ENCODE measurements around the gene MOB3B.

Gene MOB3B

GRCh38 chr9:27362447-27363210, 167.0 kb downstream of the MOB3B start:
- no peak for DNase-seq (ENCODE audit: low read depth)

DNA sequence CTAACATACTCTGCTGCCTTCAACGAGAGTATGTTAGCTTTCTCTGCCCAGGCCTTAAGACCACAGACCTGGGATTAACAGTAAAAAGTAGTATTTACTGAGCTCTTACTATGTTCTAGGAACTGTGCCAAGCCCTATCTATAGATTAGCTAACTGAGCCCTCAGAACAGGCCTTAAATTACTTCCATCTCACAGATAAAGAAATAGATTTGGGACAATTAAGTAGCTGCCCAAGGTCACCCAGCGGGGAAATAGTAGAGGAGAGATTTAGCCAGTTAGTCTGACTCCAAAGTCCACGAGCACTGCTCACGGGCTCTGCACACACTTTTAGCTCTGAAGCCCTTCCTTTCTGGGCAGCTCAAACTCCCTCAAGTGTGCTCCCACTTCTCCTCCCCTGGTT, 168.1 kb downstream of the MOB3B start:
- DNase-seq (ENCODE audit: low read depth), result no peak

- no peak for DNase-seq (ENCODE audit: low read depth)
Observed at GRCh38 chr9:27359763-27360162, 169.9 kb downstream of the MOB3B start.

- DNase-seq (ENCODE audit: low read depth), result no peak
Observed at GRCh38 chr9:27358007-27358406, 171.6 kb downstream of the MOB3B start.

DNA sequence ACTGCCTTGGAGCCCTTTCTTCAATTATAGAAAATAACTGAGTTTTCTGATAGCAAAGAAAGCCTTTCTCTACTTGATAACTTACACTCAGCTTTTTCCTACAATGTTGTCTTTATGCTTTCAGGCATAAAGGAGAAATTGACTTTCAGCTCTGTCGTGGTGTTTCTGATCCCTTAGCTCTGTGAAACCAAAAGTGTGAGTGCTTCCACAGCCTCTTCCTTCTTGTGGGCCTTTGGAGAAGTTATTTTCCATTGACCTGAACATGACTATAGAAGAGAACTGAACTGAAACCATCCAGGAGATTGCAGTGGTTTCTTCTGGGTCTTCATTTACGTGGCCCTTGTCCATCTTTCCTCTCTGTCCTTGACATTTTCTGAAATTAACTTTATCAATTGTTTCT, 173.2 kb downstream of the MOB3B start:
- DNase-seq (ENCODE audit: low read depth), result no peak

DNA sequence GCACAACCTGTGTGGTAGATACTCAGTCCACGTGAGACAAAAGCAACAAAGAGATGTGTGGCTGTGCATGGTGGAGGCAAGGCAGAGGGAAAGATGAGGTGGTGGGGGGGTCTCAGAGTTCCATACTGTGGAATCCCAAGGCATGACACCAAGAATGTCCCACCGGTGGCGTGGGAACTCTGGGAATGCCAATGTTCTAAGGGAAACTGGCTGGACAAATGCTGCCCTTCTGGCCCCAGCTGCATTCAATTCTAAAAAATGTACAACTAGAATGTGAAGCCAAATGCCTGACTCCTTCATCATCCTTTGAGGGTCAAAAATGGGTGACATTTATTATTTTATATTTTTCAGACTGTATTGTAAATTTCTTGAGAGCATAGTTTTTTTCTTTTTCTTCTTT, 174.4 kb downstream of the MOB3B start:
- no peak for DNase-seq (ENCODE audit: low read depth)

GRCh38 chr9:27353474-27354229, 176.0 kb downstream of the MOB3B start:
- peak; percentile 10 for DNase-seq (ENCODE audit: low read depth)

DNA sequence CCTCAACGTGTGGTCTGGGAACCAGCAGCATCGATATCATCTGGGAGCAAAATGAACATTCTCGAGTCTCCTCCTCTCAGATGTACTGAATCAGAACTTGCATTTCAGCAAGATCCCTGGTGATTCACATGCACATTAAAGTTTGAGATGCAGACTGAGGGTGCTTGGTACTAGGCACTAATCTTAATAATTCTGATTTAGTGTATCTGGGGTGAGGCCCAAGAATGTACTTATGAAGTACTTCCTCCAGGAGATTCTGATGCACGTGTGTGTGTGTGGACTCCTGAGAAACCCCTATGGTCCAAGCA, 176.5 kb downstream of the MOB3B start:
- no peak for DNase-seq (ENCODE audit: low read depth)

DNA sequence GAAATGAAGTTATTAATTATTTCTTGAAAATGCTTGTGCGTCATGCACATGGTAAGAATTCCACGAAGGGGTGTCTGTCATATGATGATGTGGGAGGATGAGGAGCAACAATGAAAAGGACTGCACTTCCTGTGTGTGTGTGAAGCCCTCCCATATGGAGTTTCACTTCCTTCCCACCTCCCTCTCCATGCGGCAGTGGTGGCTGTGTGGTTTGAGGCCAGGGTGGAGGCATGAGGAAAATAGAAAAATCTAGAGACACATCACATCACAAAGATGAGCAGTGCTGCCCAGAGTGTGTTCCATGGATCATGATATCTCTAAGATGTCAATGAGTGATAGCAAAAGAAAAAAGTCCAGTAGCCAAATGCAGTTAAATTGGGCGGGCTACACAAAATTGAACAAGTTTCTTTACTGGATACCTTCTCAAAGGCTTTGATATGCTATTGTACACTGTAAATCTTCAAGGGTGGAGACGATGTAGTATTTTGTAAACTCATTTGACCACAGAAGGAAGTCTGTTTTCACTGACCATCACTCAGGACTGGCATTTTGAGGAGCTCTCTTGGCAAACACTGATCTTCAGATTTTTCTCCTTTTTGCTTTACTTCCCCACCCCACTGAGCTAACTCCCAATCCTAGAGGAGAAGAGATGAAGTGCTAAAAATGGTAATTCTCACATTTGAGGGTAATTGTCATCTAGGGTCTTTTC, 177.0 kb downstream of the MOB3B start:
- no peak for DNase-seq (ENCODE audit: low read depth)

GRCh38 chr9:27351438-27351837, 178.2 kb downstream of the MOB3B start:
- no peak for DNase-seq (ENCODE audit: low read depth)

- no peak for DNase-seq (ENCODE audit: low read depth)
Observed at GRCh38 chr9:27350382-27350976, 179.1 kb downstream of the MOB3B start.

DNA sequence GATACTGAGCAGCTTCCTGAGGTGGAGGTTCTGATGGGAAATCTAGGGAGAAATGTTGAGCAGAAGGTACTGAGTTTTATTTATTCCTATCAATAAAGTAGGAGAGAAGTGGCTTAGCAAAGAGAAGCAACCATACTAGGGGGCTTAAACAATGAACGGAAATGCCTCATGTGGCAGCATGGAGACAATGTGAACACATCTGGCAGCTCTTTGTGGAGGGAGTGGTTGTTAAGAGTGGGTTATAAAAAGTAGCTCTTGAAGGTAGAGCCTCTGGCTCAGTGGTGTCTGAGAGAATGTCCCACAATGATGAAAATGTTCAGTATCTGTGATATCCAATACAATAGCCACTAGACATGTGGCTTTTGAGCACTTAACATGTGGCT, 179.9 kb downstream of the MOB3B start:
- no peak for DNase-seq (ENCODE audit: low read depth)

GRCh38 chr9:27348785-27349697, 180.6 kb downstream of the MOB3B start:
- no peak for DNase-seq (ENCODE audit: low read depth)

DNA sequence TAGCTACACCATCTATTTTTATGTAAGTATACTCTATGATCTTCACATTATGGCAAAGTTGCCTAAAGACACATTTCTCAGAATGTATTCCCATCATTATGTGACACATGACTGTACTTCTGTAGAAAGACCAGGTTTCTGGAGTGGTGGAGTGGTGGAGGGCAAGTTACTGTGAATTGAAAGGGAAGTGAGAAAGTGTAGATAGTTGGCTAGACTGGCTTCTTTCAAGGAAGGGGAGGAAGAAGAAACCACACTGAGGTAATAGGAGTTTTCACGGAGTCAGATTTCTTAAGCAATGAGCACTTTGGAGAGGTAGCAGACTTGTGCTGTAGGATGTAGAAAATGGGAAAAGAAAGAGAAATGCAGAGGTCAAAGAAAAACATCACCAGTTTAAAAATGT, 181.7 kb downstream of the MOB3B start:
- DNase-seq (ENCODE audit: low read depth), result no peak

DNA sequence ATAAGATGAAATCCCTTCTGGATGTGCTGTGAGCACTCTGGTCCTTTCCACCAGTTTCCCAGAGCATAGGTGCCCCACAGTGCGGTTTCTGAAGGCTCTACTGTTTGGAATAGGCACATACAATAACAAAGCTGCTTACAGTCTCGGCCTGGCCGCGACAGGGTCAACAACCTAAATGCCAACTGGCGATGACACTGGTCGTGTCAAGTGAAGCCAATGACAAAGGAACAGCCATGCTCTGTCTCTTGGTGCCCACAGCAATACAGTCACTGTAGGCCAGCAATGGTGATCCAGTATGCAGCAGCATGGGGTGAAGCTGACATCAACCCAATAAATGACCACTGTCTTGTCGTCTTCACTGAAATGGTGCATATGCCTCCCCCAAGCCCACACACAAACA, 184.8 kb downstream of the MOB3B start:
- DNase-seq (ENCODE audit: low read depth), result no peak

GRCh38 chr9:27341545-27342294, 187.9 kb downstream of the MOB3B start:
- no peak for DNase-seq (ENCODE audit: low read depth)

DNA sequence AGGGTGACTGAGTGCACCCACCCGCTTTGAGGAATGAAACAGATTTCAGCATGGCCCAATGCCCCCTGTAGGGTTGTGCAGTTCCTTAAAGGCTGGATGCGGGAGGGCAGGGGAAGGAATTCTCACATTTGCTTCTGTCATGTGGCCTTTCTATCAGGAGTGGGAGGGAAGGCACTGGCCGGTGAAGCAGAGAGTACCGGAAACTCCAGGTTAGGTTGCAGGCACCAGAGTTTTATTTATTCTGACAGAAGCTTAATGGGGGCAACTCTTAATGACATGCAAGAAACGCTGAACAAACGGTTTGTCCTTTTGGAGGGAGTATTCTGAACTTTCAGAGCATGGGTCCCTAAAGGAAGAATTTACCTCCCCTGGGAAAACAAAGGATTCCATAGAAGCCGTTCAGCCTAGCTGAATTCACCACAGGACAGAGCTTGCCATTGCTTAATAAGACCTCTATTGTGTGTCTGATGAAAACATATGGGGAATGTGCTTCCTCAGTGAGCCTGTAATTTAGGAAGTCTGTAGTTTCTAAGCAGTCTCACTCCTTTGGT, 188.6 kb downstream of the MOB3B start:
- DNase-seq (ENCODE audit: low read depth), result peak; percentile 56

DNA sequence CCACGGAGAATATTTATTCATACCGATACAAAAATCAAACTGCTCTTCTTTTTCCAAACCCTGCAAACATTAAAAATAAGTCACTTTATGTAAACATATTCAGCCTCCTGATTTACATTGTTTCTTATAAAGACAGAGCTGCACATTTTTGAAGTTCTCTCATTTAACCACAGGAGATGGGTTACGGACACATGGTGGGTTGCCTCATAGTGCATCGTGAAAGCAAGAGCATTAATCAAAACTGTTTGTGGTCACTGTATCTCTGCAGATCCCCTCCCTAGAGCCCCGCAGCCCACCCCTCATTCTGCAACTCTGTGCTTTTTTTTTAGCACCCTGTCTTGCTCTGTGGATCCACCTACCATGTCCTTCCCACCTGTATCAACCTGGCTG, 189.3 kb downstream of the MOB3B start:
- DNase-seq (ENCODE audit: low read depth), result no peak

- DNase-seq (ENCODE audit: low read depth), result peak; percentile 36
Observed at GRCh38 chr9:27339661-27340284, 189.8 kb downstream of the MOB3B start.

- DNase-seq (ENCODE audit: low read depth), result no peak
Observed at GRCh38 chr9:27338527-27338903, 191.1 kb downstream of the MOB3B start.
